Middle frontal gyrus (tissue), 1 donor: ENCODE results near the gene SNRNP70.
"Not testable (repeated sequence)": the region's sequence is repeated elsewhere in the genome, so short reads cannot be mapped to it uniquely, and the experiment has no call there.

Source experiments
- DNase-seq: peaks from one replicate; pipeline ENCODE4 v3.0.0-alpha.2; 2015; ENCODE audit warnings: low spot score; ENCODE audit errors: extremely low spot score

The SNRNP70 gene

GRCh38 chr19:49085020-49085867, at the start of gene SNRNP70:
Gene SNRNP70 (plus strand): TSS chr19:49085451. CDS start chr19:49086415, 964 bp downstream.
- DNase-seq: peak; percentile 96

GRCh38 chr19:49036815-49037214, 48.4 kb upstream of the SNRNP70 start, which contains the start of gene CGB1:
Gene CGB1 (minus strand): TSS chr19:49036895. CDS start chr19:49036711, 184 bp downstream.
- DNase-seq: not testable (repeated sequence)

GRCh38 chr19:49038111-49038510, 47.1 kb upstream of the SNRNP70 start:
- DNase-seq: not testable (repeated sequence)

GRCh38 chr19:49038557-49039276, 46.5 kb upstream of the SNRNP70 start:
- not testable (repeated sequence) for DNase-seq

GRCh38 chr19:49039736-49040135, 45.5 kb upstream of the SNRNP70 start:
- not testable (repeated sequence) for DNase-seq

GRCh38 chr19:49042177-49042576, 43.1 kb upstream of the SNRNP70 start:
- DNase-seq: no peak

- not testable (repeated sequence) for DNase-seq
Observed at GRCh38 chr19:49042666-49043065, 42.6 kb upstream of the SNRNP70 start.

- DNase-seq: not testable (repeated sequence)
Observed at GRCh38 chr19:49043548-49043947, 41.7 kb upstream of the SNRNP70 start, which contains the start of gene CGB5. Gene CGB5 (plus strand): TSS chr19:49043848. CDS start chr19:49044210, 362 bp downstream.

- DNase-seq: not testable (repeated sequence)
Observed at GRCh38 chr19:49049011-49049410, 36.2 kb upstream of the SNRNP70 start, which contains the start of gene CGB8. Gene CGB8 (minus strand): TSS chr19:49049111. CDS start chr19:49048739, 372 bp downstream.

GRCh38 chr19:49049834-49050233, 35.4 kb upstream of the SNRNP70 start:
- DNase-seq: not testable (repeated sequence)

GRCh38 chr19:49050376-49051033, 34.7 kb upstream of the SNRNP70 start:
- DNase-seq: not testable (repeated sequence)

GRCh38 chr19:49056101-49056901, 28.9 kb upstream of the SNRNP70 start:
- no peak for DNase-seq

- not testable (repeated sequence) for DNase-seq
Observed at GRCh38 chr19:49056902-49057596, 28.2 kb upstream of the SNRNP70 start.

GRCh38 chr19:49057636-49058234, 27.5 kb upstream of the SNRNP70 start, which contains the start of gene CGB7:
Gene CGB7 (minus strand): TSS chr19:49057749. CDS start chr19:49055375, 2,374 bp downstream.
- DNase-seq: no peak

- no peak for DNase-seq
Observed at GRCh38 chr19:49058562-49058961, 26.7 kb upstream of the SNRNP70 start.

- DNase-seq: no peak
Observed at GRCh38 chr19:49059053-49059452, 26.2 kb upstream of the SNRNP70 start.

GRCh38 chr19:49061000-49061399, 24.3 kb upstream of the SNRNP70 start:
- no peak for DNase-seq

- no peak for DNase-seq
Observed at GRCh38 chr19:49061445-49061844, 23.8 kb upstream of the SNRNP70 start.

GRCh38 chr19:49064029-49064629, 21.1 kb upstream of the SNRNP70 start:
- DNase-seq: no peak
